Skeletal muscle tissue (tissue), 4 donors: ENCODE results near the gene SEC62. TPM values are rescaled to one million over a fixed set of nuclear protein-coding genes. Genes with fewer than 3 reads are reported as not detected.

ENCODE experiments used
- H3K27ac ChIP-seq: one replicate; pipeline ENCODE4 v1.7.0; 2013; ENCODE audit warnings: mild to moderate bottlenecking, low read depth, low read length, inconsistent platforms
- H3K27me3 ChIP-seq, 3 donors: one replicate each; pipeline ENCODE4 v1.7.0; 2013; ENCODE audit warnings: low read length in 3 of 3; ENCODE audit not compliant: control insufficient read depth in 3 of 3, insufficient read depth in 3 of 3
- H3K36me3 ChIP-seq, 3 donors: one replicate each; pipeline ENCODE4 v1.7.0; 2013; ENCODE audit warnings: low read length in 3 of 3; ENCODE audit not compliant: control insufficient read depth in 3 of 3, insufficient read depth in 3 of 3
- H3K4me1 ChIP-seq, 3 donors: one replicate each; pipeline ENCODE4 v1.7.0; 2013; ENCODE audit warnings: low read length in 3 of 3, mild to moderate bottlenecking in 3 of 3; ENCODE audit not compliant: control insufficient read depth in 3 of 3, insufficient read depth in 3 of 3
- H3K4me3 ChIP-seq, 3 donors: one replicate each; pipeline ENCODE4 v1.7.0; 2013; ENCODE audit warnings: low read length in 3 of 3
- H3K9ac ChIP-seq, 3 donors: one replicate each; pipeline ENCODE4 v1.7.0; 2013; ENCODE audit warnings: low read length in 3 of 3, mild to moderate bottlenecking in 3 of 3, moderate library complexity in 2 of 3, low read depth in 1 of 3
- H3K9me3 ChIP-seq, 3 donors: one replicate each; pipeline ENCODE4 v1.7.0; 2013; ENCODE audit warnings: low read length in 3 of 3; ENCODE audit not compliant: control insufficient read depth in 3 of 3
- total RNA-seq: library from RNA; depleted of rRNA; stranded (reverse); fragments of >200 nt; gene quantifications from one replicate; pipeline ENCODE4 v1.2.3, GENCODE V29; 2014
- donor health status: Osteomylitis.

SEC62 gene
- total RNA-seq, 1 donor from 2014 or later, result 25.1 TPM

DNA sequence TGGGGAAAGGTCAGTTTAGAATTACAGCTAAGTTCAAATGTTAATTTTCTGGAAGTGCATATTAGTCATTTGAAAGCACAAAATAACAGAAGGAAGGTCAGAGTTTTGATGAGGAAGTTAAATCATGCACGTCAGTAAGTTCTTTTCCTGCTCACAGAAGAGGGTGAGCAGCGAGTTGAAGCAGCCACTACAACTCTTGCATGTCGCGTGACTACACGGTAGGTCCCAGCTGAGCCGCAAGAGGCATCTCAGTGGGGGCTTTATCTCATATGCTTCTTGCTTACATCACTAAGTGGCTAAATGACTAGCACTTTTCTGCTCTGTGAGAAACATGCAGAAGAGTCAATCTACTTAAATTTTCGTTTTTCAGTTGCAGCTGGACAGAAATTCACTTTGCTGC lies 21.3 kb upstream of the SEC62 start:
- no peak overlapping the region for H3K9ac ChIP-seq
- H3K36me3 ChIP-seq, result no peaks in the 10 kb centered on the region
- H3K9me3 ChIP-seq, result peaks cover 0 to 5% (median 0%) of the 10 kb centered on the region in 3 donors
- H3K4me3 ChIP-seq, result no peak overlapping the region
- H3K27me3 ChIP-seq, result peaks cover 0 to 3% (median 0%) of the 10 kb centered on the region in 3 donors
- no peaks in the 10 kb centered on the region for H3K4me1 ChIP-seq
- no peak overlapping the region for H3K27ac ChIP-seq

DNA sequence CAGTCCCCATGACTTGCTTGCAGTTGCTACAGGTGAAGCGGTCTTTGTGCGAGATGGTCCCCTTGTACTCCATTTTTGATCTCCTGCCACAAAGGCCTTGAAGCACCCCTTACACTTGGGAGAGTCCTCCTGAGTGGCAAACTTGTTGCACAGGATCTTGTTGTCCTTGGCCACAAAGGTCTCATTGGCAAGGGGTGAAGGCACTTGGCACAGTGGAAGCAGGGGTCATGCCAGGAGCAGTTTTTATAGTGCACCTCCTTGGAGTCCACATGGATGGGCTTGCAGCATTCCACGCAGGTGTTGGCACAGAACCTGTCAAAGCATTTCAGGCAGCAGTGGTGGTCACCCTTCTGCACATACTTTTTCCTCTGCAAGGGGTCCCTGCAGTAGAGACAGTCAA lies 20.3 kb upstream of the SEC62 start:
- H3K4me3 ChIP-seq, result no peak overlapping the region
- peaks cover 0 to 5% (median 0%) of the 10 kb centered on the region in 3 donors for H3K9me3 ChIP-seq
- H3K9ac ChIP-seq, result no peak overlapping the region
- no peak overlapping the region for H3K27ac ChIP-seq
- H3K4me1 ChIP-seq, result no peaks in the 10 kb centered on the region
- H3K27me3 ChIP-seq, result peaks cover 0 to 3% (median 0%) of the 10 kb centered on the region in 3 donors
- H3K36me3 ChIP-seq, result no peaks in the 10 kb centered on the region

DNA sequence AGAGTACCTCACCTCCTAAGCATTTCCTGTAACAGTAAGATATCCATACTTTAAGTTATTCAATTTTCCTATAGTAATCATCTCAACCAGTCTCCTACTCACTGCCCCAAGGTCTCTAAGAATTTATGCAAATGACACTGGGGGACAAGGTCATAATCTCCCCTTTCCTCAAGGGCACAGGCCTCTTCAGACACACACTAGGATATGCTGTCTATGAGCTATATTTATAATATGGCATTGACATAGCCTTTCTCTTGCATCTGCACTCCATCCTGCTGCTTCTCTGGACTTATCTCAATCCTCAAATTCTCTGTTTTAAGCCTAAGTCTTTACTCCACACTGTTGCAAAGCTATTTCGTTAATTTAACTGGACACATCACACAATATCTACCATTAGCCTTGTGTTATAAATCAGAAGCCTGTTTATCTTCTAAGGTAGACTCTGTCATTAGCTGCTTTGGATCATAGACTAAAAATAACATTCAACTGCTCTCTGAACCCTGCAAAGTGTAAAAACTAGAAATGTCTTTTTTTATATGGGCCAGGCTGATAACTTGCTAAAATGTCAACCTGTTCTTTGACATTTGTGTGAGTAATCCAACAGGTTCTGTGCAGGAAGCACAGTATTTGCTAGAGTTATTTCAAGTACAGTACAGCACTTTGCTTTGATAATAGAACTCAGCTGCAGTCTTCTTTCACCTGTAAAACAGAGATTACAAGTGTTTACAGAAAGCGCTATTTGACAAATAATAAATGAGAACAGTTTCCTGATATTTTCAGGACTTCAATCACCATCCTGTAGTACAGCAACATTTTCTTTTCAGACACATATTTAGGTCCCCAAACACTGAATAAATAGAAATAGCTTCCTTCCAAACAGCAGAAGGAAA lies 17.8 kb upstream of the SEC62 start:
- Histone ChIP-seq H3K27me3 (no peaks in the 10 kb centered on the region), H3K9me3 (no peaks in the 10 kb centered on the region), H3K36me3 (no peaks in the 10 kb centered on the region), H3K9ac (no peak overlapping the region), H3K4me1 (no peaks in the 10 kb centered on the region), H3K4me3 (no peak overlapping the region), H3K27ac (no peak overlapping the region)

DNA sequence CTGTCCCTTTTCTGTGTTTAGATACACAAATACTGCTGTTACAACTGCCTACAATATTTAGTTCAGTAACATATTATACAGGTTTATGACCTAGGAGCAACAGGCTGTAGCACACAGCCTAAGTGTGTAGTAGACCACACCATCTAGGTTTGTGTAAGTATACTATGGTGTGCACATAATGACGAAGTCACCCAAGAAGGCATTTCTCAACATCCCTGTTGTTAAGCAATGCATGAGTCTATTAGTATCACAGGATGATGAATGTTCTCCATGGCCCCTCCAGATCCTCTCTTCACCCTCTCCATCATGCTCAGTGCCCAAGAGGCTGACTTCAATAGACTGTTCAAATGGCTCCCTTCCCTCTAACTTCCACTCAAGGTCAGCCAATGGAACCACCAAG lies 14.6 kb upstream of the SEC62 start:
- Histone ChIP-seq H3K27me3 (no peaks in the 10 kb centered on the region), H3K36me3 (no peaks in the 10 kb centered on the region), H3K4me3 (no peak overlapping the region), H3K4me1 (no peaks in the 10 kb centered on the region), H3K9ac (no peak overlapping the region), H3K27ac (no peak overlapping the region), H3K9me3 (no peaks in the 10 kb centered on the region)

DNA sequence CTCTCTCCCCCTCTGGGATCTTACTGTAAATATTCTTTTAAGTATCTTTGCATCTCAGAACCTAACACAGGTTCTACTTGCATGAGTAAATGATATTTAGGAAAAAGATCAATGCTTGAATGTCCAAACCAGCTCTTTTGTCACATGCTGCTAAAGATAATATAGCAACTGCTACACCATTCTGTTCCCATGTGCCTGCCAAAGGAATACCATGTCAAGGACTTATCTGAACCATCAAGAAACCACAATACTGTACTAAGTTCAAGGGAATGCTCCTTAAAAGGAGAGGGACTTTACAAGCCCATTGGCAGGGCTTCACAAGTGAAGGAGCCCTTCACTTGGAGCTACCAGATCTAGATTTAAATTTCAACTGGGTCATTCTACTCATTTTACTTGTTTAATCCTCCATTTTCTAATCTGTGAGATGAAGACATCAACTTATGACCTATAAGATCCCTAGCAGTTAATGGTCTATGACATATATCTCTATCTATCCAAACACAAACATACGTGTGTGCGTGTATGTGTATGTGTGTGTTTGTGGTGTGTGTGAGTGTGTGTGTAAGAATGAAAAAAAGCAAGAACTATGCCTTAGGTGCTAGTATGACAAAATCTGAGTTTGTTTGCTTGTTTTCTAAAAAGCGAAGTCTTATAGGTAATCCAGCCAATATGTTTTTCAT lies 13.0 kb upstream of the SEC62 start:
- Histone ChIP-seq H3K9ac (no peak overlapping the region), H3K36me3 (no peaks in the 10 kb centered on the region), H3K4me1 (no peaks in the 10 kb centered on the region), H3K9me3 (no peaks in the 10 kb centered on the region), H3K4me3 (no peak overlapping the region), H3K27ac (no peak overlapping the region), H3K27me3 (no peaks in the 10 kb centered on the region)

DNA sequence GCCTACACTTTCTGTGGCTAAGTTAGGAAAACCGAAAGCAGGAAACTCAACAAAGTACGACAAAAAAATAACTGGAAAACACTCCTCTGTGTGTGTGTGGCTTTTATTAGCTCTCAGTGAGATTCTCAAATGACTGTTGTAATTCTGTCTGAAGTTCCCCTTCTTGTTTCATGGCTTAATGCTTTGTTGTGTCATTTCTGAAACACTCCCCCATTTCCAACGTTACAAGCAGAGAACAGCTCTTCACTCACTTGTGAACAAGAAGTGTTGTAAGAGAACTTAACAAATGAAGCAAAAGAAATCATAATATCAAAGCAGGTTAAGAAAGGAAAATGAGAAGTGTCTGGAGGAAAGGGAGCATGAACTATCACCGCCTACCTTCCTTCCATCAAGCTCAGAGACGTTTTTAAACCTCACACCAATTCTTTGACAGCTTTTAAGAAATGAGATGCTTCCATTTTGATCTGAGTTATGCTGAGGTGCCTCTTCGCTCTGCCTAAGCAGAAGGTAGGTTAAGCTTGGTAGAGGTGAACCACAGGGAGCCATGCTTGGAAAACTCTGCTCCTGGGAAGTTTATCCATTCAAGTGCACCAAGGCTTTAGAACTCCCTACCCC lies 12.4 kb upstream of the SEC62 start:
- Histone ChIP-seq H3K4me3 (no peak overlapping the region), H3K27ac (no peak overlapping the region), H3K36me3 (no peaks in the 10 kb centered on the region), H3K4me1 (no peaks in the 10 kb centered on the region), H3K9me3 (no peaks in the 10 kb centered on the region), H3K9ac (no peak overlapping the region), H3K27me3 (no peaks in the 10 kb centered on the region)

DNA sequence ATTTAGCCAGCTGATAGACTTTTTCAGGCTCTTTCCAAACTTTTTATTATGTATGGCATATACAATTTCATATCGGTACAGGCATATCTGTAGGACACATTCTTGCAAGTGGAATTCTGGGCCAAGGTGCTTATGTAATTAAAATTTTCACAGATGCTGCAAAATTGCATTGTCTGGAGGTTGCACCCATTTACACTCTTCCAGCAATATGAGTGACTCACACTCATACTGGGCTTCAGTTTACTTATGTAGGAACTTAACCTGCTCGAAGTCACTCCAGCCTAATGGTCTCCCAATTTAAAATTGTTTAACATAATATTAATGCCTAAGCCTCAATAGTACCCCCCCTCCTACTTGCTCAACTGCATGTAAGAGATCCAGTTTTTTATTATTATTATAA lies 11.2 kb upstream of the SEC62 start:
- Histone ChIP-seq H3K27me3 (no peaks in the 10 kb centered on the region), H3K9ac (no peak overlapping the region), H3K27ac (no peak overlapping the region), H3K4me1 (no peaks in the 10 kb centered on the region), H3K4me3 (no peak overlapping the region), H3K36me3 (no peaks in the 10 kb centered on the region), H3K9me3 (no peaks in the 10 kb centered on the region)

DNA sequence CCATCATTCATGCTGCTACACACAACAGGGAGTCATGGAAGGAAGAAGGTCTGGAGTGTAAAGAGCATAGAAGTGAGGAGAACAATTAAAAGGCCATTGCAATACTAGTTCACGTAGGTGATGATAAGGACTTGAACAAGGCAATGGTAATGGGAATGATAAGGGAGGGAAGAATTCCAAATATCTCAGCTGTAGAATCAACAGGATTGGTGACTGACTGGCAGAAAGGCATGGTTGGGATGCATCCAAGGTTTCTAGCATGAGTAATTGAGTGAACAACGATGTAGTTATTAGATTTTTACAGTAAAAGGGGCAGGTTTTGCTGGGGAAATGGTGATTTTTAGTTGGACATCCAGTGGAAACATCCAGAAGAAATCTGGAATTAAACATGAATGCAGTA lies 2.4 kb upstream of the SEC62 start:
- no peaks in the 10 kb centered on the region for H3K27me3 ChIP-seq
- no peaks in the 10 kb centered on the region for H3K9me3 ChIP-seq
- H3K9ac ChIP-seq, result no peak overlapping the region
- H3K27ac ChIP-seq, result no peak overlapping the region
- peaks cover 11 to 22% (median 15%) of the 10 kb centered on the region in 3 donors for H3K4me1 ChIP-seq
- no peak overlapping the region for H3K4me3 ChIP-seq
- no peaks in the 10 kb centered on the region for H3K36me3 ChIP-seq

DNA sequence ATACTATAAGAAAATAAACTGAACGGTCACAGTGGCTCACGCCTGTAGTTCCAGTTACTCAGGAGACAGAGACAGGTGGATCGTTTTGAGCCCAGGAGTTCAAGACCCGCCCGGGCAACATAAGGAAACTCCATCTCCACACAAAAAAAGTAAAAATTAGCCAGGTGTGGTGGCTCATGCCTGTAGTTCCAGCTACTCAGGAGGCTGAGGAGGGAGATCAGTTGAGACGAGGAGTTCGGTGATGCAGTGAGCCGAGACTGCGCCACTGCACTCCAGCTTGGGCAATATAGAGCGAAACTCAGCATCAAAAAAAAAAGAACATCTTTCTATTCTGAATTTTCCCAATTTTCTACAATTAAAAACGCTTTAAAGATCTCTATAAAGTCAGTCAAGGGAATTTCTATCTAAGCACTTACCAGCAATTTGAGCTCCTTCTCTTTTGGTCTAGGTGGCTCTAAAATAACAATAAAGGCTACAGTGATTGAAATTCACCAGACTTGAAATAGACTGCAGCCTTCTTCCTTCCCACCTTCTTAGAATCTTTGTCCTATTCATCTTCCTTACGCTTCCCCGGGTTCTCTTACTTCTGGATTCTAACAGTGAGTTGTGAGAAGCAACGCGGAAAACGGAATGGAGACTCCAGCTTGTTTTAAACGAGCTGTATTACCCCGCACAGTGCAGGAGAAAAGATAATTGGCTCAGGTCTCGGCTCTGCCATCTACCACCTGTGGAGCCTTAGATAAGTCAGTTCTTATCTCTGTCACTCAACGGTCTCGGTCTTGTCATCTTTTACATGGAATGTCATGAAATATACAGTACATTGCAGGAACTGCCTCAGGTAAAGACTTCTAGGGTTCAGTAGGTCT lies 812 bp upstream of the SEC62 start:
- peak overlapping the region; percentile 90 to 95 (median 94) for H3K9ac ChIP-seq
- peak overlapping the region; percentile 89 to 93 (median 93) for H3K4me3 ChIP-seq
- H3K4me1 ChIP-seq, result peaks cover 11 to 28% (median 20%) of the 10 kb centered on the region in 3 donors
- H3K27ac ChIP-seq, result peak overlapping the region; percentile 89
- no peaks in the 10 kb centered on the region for H3K9me3 ChIP-seq
- peaks cover 2 to 3% (median 3%) of the 10 kb centered on the region in 3 donors for H3K36me3 ChIP-seq
- H3K27me3 ChIP-seq, result no peaks in the 10 kb centered on the region
